ENCODE results near the gene SCAPER. TPM values are rescaled to one million over a fixed set of nuclear protein-coding genes. Genes with fewer than 3 reads are reported as not detected.
A peak's percentile ranks its signal among the peaks of the same experiment; 100 is the strongest.
"Not testable (repeated sequence)": the region's sequence is repeated elsewhere in the genome, so short reads cannot be mapped to it uniquely, and the experiment has no call there.

SCAPER gene
- total and polyA plus RNA-seq, 11 donors, result 6.7 to 53.9 (median 38.3) TPM

DNA sequence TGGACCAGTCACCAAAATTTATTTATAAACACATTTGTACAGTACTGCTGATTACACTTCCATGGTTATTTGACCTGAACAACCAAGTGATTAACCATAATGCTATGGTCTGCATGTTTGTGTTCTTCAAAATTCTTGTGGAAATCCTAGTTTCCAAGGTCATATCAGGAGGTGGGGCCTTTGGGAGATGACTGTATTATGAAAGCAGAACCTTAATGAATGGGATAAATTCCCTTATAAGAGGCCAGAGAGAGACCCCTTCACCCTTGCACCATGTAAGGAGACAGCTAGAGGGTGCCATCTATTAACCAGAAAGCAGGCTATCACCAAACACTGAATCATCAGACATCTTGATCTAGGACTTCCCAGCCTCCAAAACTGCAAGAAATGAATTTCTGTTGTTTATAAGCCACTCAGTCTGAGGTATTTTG, 1.9 kb downstream of the SCAPER start:
- no peak for ATAC-seq

DNA sequence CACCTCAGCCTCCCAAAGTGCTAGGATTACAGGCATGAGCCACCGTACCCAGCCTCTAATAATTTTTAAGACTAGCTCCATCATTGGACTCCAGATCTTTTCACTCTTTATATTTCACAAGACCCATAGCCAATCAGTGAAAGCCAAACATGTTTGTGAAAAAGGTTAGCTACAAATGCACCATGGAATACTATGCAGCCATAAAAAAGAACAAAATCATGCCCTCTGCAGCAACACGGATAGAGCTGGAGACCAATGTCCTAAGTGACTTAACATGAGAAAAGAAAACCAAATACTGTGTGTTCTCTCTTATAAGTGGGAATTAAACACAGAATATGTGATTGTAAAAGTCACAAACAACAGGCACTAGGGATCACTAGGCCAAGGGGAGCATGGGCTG, 3.2 kb downstream of the SCAPER start:
- Histone ChIP-seq H3K27me3 (no peaks in the 10 kb centered on the region), H3K36me3 (no peaks in the 10 kb centered on the region), H3K27ac (peak overlapping the region in 1 of 12 donors; percentile 44), H3K4me3 (no peak overlapping the region), H3K4me1 (peaks cover 0 to 35% (median 23%) of the 10 kb centered on the region in 12 donors), H3K9me3 (peaks cover 0 to 11% (median 0%) of the 10 kb centered on the region in 12 donors)
- ATAC-seq, result no peak
- WGBS, 4 donors, result 94 to 100% (median 97%) methylated on average over 2 of the region's 2 CpGs
- no peak for DNase-seq
- intact Hi-C loops (cut with DNase I), result no loop called here
- TF ChIP-seq, protein P1, sequence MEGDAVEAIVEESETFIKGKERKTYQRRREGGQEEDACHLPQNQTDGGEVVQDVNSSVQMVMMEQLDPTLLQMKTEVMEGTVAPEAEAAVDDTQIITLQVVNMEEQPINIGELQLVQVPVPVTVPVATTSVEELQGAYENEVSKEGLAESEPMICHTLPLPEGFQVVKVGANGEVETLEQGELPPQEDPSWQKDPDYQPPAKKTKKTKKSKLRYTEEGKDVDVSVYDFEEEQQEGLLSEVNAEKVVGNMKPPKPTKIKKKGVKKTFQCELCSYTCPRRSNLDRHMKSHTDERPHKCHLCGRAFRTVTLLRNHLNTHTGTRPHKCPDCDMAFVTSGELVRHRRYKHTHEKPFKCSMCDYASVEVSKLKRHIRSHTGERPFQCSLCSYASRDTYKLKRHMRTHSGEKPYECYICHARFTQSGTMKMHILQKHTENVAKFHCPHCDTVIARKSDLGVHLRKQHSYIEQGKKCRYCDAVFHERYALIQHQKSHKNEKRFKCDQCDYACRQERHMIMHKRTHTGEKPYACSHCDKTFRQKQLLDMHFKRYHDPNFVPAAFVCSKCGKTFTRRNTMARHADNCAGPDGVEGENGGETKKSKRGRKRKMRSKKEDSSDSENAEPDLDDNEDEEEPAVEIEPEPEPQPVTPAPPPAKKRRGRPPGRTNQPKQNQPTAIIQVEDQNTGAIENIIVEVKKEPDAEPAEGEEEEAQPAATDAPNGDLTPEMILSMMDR (IDR thresholded peaks at IDR 0.05), result no peak
- TF ChIP-seq POLR2A (IDR thresholded peaks at IDR 0.05), result no peak

More for the DNA sequence above, 1.9 kb downstream of the SCAPER start:
- H3K27ac ChIP-seq, result peak overlapping the region in 11 of 12 donors; percentile 44 to 96 (median 89)
- H3K4me1 ChIP-seq, result peaks cover 0 to 35% (median 23%) of the 10 kb centered on the region in 12 donors
- TF ChIP-seq, protein P1 (IDR thresholded peaks at IDR 0.05), result peak in 6 of 12 donors; percentile 17 to 40 (median 25)
- no peak for TF ChIP-seq POLR2A (IDR thresholded peaks at IDR 0.05)
- H3K9me3 ChIP-seq, result peaks cover 0 to 9% (median 0%) of the 10 kb centered on the region in 12 donors
- H3K4me3 ChIP-seq, result peak overlapping the region in 4 of 12 donors; percentile 9 to 90 (median 18)
- H3K27me3 ChIP-seq, result no peaks in the 10 kb centered on the region
- intact Hi-C loops (cut with DNase I), result no loop called here
- no peak for DNase-seq
- H3K36me3 ChIP-seq, result no peaks in the 10 kb centered on the region

DNA sequence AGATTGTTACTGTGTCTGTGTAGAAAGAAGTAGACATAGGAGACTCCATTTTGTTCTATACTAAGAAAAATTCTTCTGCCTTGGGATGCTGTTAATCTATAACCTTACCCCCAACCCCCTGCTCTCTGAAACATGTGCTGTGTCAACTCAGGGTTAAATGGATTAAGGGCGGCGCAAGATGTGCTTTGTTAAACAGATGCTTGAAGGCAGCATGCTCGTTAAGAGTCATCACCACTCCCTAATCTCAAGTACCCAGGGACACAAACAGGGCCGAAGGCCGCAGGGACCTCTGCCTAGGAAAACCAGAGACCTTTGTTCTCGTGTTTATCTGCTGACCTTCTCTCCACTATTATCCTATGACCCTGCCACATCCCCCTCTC, 5.2 kb downstream of the SCAPER start:
- WGBS, 4 donors, result 45 to 86% (median 67%) methylated on average over 2 to 4 of the region's 6 CpGs
- H3K4me3 ChIP-seq; intact Hi-C loops (cut with DNase I); H3K36me3 ChIP-seq; ATAC-seq; H3K27me3 ChIP-seq; DNase-seq: not testable (repeated sequence)
- H3K4me1 ChIP-seq, result peaks cover 0 to 25% (median 16%) of the 10 kb centered on the region in 12 donors
- peak overlapping the region in 1 of 12 donors; percentile 53 for H3K27ac ChIP-seq
- H3K9me3 ChIP-seq, result peaks cover 0 to 18% (median 0%) of the 10 kb centered on the region in 12 donors

DNA sequence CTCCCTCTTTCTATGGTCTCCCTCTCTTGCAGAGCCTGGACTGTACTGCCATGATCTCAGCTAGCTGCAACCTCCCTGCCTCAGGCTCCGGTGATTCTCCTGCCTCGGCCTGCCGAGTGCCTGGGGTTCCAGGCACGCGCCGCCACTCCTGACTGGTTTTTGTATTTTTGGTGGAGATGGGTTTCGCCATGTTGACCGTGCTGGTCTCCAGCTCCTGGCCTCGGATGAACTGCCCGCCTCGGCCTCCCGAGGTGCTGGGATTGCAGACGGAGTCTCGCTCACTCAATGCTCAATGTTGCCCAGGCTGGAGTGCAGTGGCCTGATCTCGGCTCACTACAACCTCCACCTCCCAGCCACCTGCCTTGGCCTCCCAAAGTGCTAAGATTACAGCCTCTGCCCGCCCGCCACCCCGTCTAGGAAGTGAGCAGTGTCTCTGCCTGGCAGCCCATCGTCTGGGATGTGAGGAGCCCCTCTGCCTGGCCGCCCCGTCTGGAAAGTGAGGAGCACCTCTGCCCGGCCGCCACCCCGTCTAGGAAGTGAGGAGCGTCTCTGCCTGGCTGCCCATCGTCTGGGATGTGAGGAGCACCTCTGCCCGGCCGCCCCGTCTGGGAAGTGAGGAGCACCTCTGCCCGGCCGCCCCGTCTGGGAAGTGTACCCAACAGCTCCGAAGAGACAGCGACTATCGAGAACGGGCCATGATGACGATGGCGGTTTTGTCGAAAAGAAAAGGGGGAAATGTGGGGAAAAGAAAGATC, 5.8 kb downstream of the SCAPER start:
- Histone ChIP-seq H3K9me3 (peaks cover 0 to 18% (median 0%) of the 10 kb centered on the region in 12 donors), H3K4me1 (peaks cover 0 to 22% (median 13%) of the 10 kb centered on the region in 12 donors)
- H3K36me3 ChIP-seq; H3K27ac ChIP-seq; H3K27me3 ChIP-seq; H3K4me3 ChIP-seq; intact Hi-C loops (cut with DNase I); ATAC-seq; DNase-seq: not testable (repeated sequence)
- 91 to 97% (median 94%) methylated on average over 29 to 39 of the region's 39 CpGs for WGBS, 4 donors

DNA sequence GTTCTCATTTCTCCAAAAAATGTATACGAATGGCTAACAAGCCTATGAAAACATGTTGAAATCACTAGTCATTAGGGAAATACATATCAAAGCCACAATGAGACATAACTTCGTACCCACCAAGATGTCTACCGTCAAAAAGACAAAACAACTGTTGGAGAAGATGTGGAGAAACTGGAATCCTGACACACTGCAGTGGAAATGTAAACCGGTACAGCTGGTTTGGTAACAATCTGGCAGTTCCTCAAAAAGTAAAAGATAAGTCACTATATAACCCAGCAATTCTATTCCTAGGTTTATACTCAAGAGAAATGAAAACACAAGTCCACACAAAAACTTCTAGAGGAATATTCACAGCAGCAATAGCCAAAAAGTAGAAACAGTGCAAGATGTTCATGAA, 7.0 kb downstream of the SCAPER start:
- 91 to 94% (median 94%) methylated on average over 4 of the region's 4 CpGs for WGBS, 4 donors
- H3K27me3 ChIP-seq, result no peaks in the 10 kb centered on the region

More for the DNA sequence above, 7.0 kb downstream of the SCAPER start:
- intact Hi-C loops (cut with DNase I), result no loop called here
- H3K4me3 ChIP-seq, result no peak overlapping the region
- H3K27ac ChIP-seq, result no peak overlapping the region
- no peak for TF ChIP-seq POLR2A (IDR thresholded peaks at IDR 0.05)
- TF ChIP-seq, protein P1 (IDR thresholded peaks at IDR 0.05), result no peak
- H3K4me1 ChIP-seq, result peaks cover 0 to 10% (median 3%) of the 10 kb centered on the region in 12 donors
- H3K9me3 ChIP-seq, result peaks cover 0 to 18% (median 0%) of the 10 kb centered on the region in 12 donors
- H3K36me3 ChIP-seq, result peaks cover 0 to 4% (median 0%) of the 10 kb centered on the region in 9 donors
- no peak for ATAC-seq
- DNase-seq, result no peak
